Measurements from ENCODE around the gene TBXA2R.

DNA sequence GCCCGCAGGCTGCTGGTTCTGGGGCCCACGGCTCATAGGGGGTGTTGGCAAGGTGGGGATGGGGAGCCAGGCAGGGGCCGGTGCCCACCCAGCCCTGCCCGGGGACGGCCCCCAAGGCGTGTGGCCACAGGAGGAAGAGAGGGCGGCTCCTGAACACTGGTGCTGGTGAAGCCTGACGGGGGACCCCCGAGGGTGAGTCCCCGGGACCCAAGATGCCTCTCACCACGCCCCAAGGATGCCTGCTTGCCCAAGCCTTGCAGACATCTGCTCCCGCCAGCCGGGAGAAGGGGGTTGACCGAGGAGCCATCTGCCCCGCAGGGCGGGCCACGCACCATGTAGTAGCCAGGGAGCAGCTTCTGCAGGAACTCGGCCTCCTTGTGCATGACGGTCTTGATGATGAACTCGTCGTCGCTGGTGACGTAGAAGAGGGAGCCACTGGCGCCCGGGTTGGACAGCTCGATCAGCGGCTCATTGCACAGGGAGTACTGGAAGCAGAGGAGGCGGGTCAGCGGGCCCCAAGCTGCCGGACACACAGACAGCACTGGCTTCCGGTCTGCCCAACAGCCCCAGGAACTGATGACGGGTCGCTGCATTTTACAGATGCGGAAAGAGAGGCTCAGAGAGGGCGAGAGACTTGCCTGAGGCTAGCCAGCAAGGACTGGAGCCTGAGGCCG, 49.5 kb upstream of the TBXA2R start:
- TF ChIP-seq POLR2A (IDR thresholded peaks at IDR 0.05) (no peak), CTCF (IDR thresholded peaks at IDR 0.05) (no peak)

Data from breast epithelium (tissue), 3 donors.